Embryonic facial prominence (tissue), 1 donor: ENCODE results near the gene PIGS.
"Not testable (repeated sequence)": the region's sequence is repeated elsewhere in the genome, so short reads cannot be mapped to it uniquely, and the experiment has no call there.

Source experiments
- DNase-seq: peaks from one replicate; pipeline ENCODE4 v3.0.0-alpha.2; 2016; ENCODE audit errors: extremely low spot score

The PIGS gene

GRCh38 chr17:28578246-28579195 is 7.2 kb upstream of the PIGS start:
- no peak for DNase-seq

DNA sequence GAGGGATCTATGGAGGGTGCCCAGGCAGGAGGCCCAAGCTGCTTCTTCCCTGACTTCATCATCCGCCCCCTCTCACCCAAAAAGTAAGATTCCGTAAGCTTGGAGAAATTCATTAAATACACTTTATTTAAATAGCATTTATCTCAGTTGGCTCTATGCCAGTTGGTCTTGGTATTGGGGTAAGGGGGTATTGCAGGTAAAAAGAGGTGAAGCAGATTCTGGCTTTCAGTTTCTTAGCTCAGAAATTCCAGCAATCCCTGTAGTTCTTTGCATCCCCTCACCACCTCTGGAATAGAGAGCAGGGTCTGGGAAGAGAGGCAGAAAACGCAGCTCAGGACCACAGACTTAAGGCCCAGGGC is 6.1 kb upstream of the PIGS start:
- DNase-seq = no peak

GRCh38 chr17:28576758-28577465 is 5.6 kb upstream of the PIGS start, which contains the start of gene ALDOC:
TSS of gene ALDOC (minus strand) at chr17:28576895. CDS start at chr17:28575532, 1,363 bp downstream.
- DNase-seq = peak; percentile 25

GRCh38 chr17:28576016-28576415 is 4.7 kb upstream of the PIGS start:
- not testable (repeated sequence) for DNase-seq

DNA sequence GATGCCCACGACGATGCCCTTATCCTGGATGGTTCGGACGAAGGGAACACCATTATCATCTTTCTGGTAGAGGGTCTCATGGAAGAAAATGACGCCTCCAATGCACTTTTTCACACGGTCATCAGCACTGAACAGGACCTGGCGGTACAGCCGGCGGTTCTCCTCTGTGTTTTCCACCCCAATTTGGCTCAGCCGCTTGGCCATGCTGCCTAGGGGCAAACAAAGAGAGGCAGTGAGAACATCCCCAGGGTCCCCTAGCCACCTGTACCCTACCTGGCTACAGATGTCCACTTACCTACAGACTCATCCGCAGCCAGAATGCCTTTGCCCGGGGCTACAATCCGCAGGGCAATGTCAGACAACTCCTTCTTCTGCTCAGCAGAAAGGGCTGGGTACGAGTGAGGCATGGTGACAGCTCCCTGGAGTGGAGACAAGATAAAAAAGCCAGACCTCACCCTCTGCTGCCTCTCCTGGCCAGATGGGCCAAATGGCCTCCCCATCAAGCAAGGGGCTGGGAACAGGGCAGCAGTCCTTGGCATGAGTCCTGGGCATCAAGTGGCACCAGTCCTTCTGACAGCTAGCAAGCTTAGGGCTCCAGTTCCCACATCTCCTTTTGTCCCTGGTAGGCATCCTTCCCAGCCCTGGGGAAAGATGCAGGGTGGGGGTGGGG is 3.9 kb upstream of the PIGS start:
- DNase-seq = no peak

GRCh38 chr17:28574526-28574925 is 3.2 kb upstream of the PIGS start:
- no peak for DNase-seq

- DNase-seq = no peak
These were observed 2.7 kb upstream of the PIGS start for GRCh38 chr17:28573966-28574480.

DNA sequence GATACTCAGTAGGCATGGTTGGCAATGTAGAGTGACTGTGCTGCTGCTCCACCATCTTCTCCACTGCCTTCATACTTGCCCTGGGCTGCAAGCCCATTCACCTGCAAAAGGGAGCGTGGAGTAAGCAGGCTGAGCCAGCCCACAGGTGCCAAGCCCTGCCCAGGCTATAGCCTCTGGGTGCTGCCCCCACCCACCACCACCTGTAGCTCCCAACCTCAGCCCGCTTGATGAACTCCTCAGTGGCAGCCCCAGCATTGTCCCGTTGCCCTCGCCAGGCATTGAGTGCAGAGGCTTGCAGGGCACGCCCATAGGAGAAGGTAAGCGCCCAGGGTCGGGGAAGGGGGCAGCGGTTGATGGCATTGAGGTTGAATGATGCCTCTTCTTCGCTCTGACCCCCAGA is 2.2 kb upstream of the PIGS start:
- no peak for DNase-seq

- no peak for DNase-seq
These were observed 1.7 kb upstream of the PIGS start for GRCh38 chr17:28573040-28573380.

DNA sequence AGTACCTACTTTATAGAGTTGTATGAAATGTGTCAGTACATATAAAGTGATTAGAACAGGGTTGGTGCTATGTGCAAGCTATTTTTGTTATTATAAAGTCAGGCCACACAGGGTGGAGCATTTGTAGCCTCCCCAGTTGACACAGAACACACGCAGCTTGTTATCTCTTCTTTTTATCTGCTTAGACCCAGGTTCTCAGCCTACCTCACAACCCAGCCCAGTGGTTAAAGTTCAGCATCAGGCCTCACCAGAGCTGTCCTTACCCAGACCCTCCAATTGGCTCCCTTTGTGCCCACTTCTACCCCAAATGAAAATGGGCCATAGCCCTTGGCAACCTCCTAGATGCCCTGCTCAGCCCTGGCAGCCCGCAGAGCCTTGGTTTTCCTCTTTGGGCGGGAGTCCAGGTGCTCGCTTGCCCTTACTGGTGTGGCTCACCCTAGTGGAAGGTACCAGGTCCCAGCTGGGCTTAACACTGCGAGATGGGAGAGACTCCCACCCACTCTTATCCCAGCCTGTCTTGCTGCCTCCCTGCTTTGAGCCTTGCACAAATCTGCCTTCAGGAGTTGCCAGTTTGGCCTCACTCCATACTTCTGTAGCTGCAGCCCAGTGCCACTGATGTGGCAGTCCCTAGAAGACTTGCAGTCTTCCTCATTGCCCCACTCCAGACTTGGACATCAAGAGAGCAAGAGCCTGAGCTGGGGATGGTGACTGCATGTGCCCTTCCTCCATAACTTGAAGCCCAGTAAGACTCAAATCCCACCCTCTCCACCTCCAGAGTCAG is 1.1 kb upstream of the PIGS start:
- no peak for DNase-seq

GRCh38 chr17:28570716-28571360 is 486 bp downstream of the PIGS start:
- no peak for DNase-seq

GRCh38 chr17:28569446-28569845 is 1.9 kb downstream of the PIGS start:
- DNase-seq = no peak

- no peak for DNase-seq
These were observed 3.7 kb downstream of the PIGS start for GRCh38 chr17:28567604-28568003.

DNA sequence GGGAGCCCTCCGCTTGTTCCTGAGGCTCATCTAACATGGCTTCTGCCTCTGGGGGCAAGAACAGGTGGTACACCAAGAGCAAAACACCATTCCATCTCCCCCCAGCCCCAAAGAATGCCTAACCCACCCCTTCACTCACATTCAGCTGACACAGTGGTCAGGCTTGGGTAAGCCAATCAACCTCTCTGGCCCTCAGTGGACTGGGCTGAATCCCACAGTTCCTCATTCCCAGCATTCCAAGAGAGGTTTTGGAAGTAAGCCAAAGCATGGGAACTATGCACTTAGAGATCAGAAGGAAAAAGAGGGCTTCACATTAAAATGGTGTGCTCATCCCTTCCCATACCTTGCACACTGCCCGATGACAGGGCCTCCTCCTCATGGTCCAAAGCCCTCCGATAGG is 7.8 kb downstream of the PIGS start:
- DNase-seq = no peak

- no peak for DNase-seq
These were observed 16.3 kb downstream of the PIGS start for GRCh38 chr17:28555022-28555421.

DNA sequence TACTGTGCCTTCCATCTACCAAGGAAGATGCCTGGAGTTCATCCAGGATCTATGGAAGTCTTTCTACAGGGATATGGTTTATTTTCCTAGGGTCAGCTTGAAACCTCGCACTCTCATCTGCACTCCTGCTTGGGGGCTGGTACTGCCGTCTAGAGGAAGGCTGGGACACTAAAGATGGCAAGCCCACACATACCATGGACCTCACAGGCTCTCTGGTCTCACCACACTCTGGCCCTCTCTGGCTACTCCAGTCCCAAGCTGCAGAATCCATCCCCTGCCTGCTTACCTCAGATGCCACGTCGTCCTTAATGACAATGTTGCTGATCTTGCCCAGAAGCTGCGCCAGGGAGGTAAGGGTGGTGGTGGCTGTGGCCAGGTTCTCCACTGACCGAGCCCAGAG is 16.8 kb downstream of the PIGS start:
- no peak for DNase-seq

DNA sequence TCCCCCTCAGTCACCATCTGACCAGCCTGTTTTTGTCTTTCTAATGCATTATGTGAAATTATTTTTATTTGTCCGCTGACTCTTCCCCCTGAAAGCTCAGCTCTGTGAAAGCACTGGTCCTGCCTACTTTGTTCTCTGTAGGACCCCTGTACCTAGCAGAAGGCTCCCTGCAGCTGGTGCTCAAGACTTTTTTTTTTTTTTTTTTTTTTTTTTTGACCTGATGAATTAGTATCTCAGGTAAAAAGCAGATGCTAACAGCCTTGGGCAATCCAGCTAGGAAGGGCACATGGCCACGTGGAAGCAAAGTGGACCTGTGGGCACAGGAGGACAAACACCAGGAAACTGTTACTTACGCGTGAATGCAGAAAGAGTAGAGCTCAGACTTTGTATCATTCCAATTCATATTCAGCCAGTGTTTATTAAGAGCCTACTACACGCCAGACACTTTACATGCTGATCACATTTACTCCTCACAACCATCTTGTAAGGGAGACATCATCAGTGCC is 18.3 kb downstream of the PIGS start:
- no peak for DNase-seq

DNA sequence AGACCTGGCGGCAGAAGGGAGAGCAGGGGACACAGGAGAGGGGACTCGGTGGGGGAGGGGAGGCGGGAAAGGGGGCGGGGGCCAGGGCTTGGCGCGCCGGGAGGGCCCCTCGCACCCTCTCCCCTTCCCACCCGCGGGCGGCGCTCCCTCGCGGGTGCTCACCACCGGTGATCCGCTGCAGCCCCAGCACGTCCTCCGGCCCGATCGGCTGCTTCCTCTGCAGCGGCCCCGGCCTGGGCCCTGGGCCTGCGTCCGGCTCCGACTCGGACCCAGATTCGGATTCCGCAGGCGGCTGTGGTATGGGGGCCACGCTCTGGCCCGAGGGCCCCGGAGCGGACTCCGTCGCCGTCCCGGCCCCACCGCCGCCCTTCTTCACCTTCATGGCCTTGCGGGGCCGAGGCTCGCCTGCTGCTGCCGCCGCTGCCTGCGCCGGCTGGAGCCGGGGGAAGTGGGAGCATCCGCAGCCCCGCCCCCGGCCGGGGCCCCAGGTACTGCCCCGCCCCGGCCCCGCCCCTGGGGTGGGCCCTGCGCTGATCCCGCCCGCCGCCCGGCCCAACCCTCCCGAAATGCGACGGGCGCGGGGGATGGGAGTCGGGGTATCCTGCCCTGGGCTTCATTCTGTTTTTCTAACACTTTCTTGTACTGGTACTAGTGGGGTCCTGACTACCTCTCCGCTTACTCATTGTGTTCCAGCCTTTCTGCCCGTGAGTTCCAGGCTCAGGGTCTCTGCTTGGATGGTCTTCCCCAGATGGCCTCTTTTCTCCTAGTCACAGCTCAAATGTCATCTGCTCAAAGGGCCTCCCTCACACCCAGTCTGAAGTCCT is 18.9 kb downstream of the PIGS start, which contains the start of gene UNC119:
TSS of gene UNC119 (minus strand) at position 449 of the 824 bp plus-strand sequence. CDS start at position 382, 67 bp downstream.
- peak; percentile 18 for DNase-seq

- no peak for DNase-seq
These were observed 19.7 kb downstream of the PIGS start for GRCh38 chr17:28551421-28552175.
